ENCODE measurements around the gene CYP8B1. TPM values are rescaled to one million over a fixed set of nuclear protein-coding genes. Genes with fewer than 3 reads are reported as not detected.

CYP8B1 gene
- total RNA-seq, 1 experiment from 2014 or later = not detected

DNA sequence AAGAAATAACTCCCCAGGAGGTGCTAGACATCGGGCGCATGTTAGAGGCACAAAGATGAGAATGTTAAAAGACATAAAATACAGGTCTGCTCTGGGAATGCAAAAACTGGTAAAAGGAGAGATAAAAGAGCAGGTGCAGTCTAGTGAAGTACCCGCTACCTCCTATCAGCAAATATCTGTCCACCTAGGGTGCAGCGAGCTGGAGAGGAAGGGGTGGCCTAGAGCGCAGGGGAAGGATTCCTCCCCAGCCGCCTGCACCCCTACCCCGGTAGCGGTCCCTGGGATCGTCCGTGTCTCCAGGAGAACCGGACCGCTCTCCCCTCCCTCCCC is 30.0 kb upstream of the CYP8B1 start:
- no peak for DNase-seq (ENCODE audit: unreplicated experiment)
- POLR2A ChIA-PET = no interaction called here
- Mint-ChIP-seq H3K9me3 (ENCODE audit: unreplicated experiment) (peaks cover 3% of the 10 kb centered on the region), H3K36me3 (ENCODE audit: insufficient read depth, unreplicated experiment) (no peaks in the 10 kb centered on the region), H3K27ac (ENCODE audit: low read depth, unreplicated experiment) (no peak overlapping the region), H3K27me3 (ENCODE audit: insufficient read depth, unreplicated experiment) (peaks cover 36% of the 10 kb centered on the region), H3K4me1 (ENCODE audit: insufficient read depth, unreplicated experiment) (peaks cover 5% of the 10 kb centered on the region), H3K4me3 (ENCODE audit: unreplicated experiment) (no peak overlapping the region)
- TF ChIP-seq, protein P1, sequence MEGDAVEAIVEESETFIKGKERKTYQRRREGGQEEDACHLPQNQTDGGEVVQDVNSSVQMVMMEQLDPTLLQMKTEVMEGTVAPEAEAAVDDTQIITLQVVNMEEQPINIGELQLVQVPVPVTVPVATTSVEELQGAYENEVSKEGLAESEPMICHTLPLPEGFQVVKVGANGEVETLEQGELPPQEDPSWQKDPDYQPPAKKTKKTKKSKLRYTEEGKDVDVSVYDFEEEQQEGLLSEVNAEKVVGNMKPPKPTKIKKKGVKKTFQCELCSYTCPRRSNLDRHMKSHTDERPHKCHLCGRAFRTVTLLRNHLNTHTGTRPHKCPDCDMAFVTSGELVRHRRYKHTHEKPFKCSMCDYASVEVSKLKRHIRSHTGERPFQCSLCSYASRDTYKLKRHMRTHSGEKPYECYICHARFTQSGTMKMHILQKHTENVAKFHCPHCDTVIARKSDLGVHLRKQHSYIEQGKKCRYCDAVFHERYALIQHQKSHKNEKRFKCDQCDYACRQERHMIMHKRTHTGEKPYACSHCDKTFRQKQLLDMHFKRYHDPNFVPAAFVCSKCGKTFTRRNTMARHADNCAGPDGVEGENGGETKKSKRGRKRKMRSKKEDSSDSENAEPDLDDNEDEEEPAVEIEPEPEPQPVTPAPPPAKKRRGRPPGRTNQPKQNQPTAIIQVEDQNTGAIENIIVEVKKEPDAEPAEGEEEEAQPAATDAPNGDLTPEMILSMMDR (IDR thresholded peaks at IDR 0.05; ENCODE audit: unreplicated experiment) = no peak
- BruUV-seq (replicated peaks) = no TSS peak
- CTCF ChIA-PET = no interaction called here
- intact Hi-C loops (cut with micrococcal nuclease) = no loop called here

- no peak overlapping the region for H3K27ac Mint-ChIP-seq (ENCODE audit: low read depth, unreplicated experiment)
- H3K27me3 Mint-ChIP-seq (ENCODE audit: insufficient read depth, unreplicated experiment) = peaks cover 36% of the 10 kb centered on the region
- no peak for DNase-seq (ENCODE audit: unreplicated experiment)
- no TSS peak for BruUV-seq (replicated peaks)
- TF ChIP-seq, protein P1 (IDR thresholded peaks at IDR 0.05; ENCODE audit: unreplicated experiment) = no peak
- H3K4me1 Mint-ChIP-seq (ENCODE audit: insufficient read depth, unreplicated experiment) = peaks cover 9% of the 10 kb centered on the region
- ChIA-PET POLR2A (no interaction called here), CTCF (no interaction called here)
- H3K36me3 Mint-ChIP-seq (ENCODE audit: insufficient read depth, unreplicated experiment) = no peaks in the 10 kb centered on the region
- intact Hi-C loops (cut with micrococcal nuclease) = no loop called here
- no peak overlapping the region for H3K4me3 Mint-ChIP-seq (ENCODE audit: unreplicated experiment)
- peaks cover 7% of the 10 kb centered on the region for H3K9me3 Mint-ChIP-seq (ENCODE audit: unreplicated experiment)
Observed at GRCh38 chr3:42904076-42904475, 28.4 kb upstream of the CYP8B1 start.

GRCh38 chr3:42902257-42902656 is 26.6 kb upstream of the CYP8B1 start:
- no peak for DNase-seq (ENCODE audit: unreplicated experiment)
- BruUV-seq (replicated peaks) = no TSS peak
- Mint-ChIP-seq H3K36me3 (ENCODE audit: insufficient read depth, unreplicated experiment) (no peaks in the 10 kb centered on the region), H3K27ac (ENCODE audit: low read depth, unreplicated experiment) (no peak overlapping the region), H3K27me3 (ENCODE audit: insufficient read depth, unreplicated experiment) (peaks cover 36% of the 10 kb centered on the region), H3K9me3 (ENCODE audit: unreplicated experiment) (peaks cover 7% of the 10 kb centered on the region), H3K4me3 (ENCODE audit: unreplicated experiment) (no peak overlapping the region), H3K4me1 (ENCODE audit: insufficient read depth, unreplicated experiment) (peaks cover 9% of the 10 kb centered on the region)
- ChIA-PET CTCF (interaction anchor here (0.7 kb wide), 1 partner anchor 387 kb away, joined by 3 read pairs; no protein-coding TSS in a partner anchor), POLR2A (no interaction called here)
- TF ChIP-seq, protein P1 (IDR thresholded peaks at IDR 0.05; ENCODE audit: unreplicated experiment) = no peak
- intact Hi-C loops (cut with micrococcal nuclease) = no loop called here

GRCh38 chr3:42901073-42901415 is 25.4 kb upstream of the CYP8B1 start:
- Mint-ChIP-seq H3K36me3 (ENCODE audit: insufficient read depth, unreplicated experiment) (no peaks in the 10 kb centered on the region), H3K4me1 (ENCODE audit: insufficient read depth, unreplicated experiment) (peaks cover 9% of the 10 kb centered on the region), H3K9me3 (ENCODE audit: unreplicated experiment) (peaks cover 7% of the 10 kb centered on the region), H3K27ac (ENCODE audit: low read depth, unreplicated experiment) (no peak overlapping the region), H3K27me3 (ENCODE audit: insufficient read depth, unreplicated experiment) (peaks cover 29% of the 10 kb centered on the region), H3K4me3 (ENCODE audit: unreplicated experiment) (no peak overlapping the region)
- no TSS peak for BruUV-seq (replicated peaks)
- intact Hi-C loops (cut with micrococcal nuclease) = no loop called here
- ChIA-PET CTCF (interaction anchor here (0.6 to 0.7 kb wide), 2 partner anchors 48 to 292 kb away, joined by 3 to 4 read pairs; no protein-coding TSS in a partner anchor), POLR2A (no interaction called here)
- TF ChIP-seq, protein P1 (IDR thresholded peaks at IDR 0.05; ENCODE audit: unreplicated experiment) = no peak
- no peak for DNase-seq (ENCODE audit: unreplicated experiment)

Measured in MCF 10A (cell line).